Choroid plexus epithelial cell (primary cell): ENCODE data around the gene OMD.

Source experiments
- DNase-seq: peaks from one replicate; pipeline ENCODE4 v3.0.0-alpha.2; 2010; ENCODE audit warnings: low read depth
- H3K4me3 ChIP-seq: 2 replicates; pipeline ENCODE4 v1.5.1; 2011; ENCODE audit warnings: low read depth, mild to moderate bottlenecking, control low read depth, low read length, moderate library complexity
- CTCF ChIP-seq: conservative IDR thresholded peaks from 2 replicates; pipeline ENCODE4 v1.5.1; 2011; ENCODE audit warnings: low read depth, mild to moderate bottlenecking, control low read depth, inconsistent platforms, low read length, moderate library complexity

The OMD gene

GRCh38 chr9:92432972-92433548, 8.8 kb upstream of the OMD start:
- no peak for DNase-seq
- no peak overlapping the region for H3K4me3 ChIP-seq
- no peak for TF ChIP-seq CTCF

- H3K4me3 ChIP-seq: no peak overlapping the region
- no peak for DNase-seq
- TF ChIP-seq CTCF: no peak
Measured at GRCh38 chr9:92432350-92432749, 8.1 kb upstream of the OMD start.

GRCh38 chr9:92429836-92430235, 5.6 kb upstream of the OMD start:
- no peak for DNase-seq
- TF ChIP-seq CTCF: no peak
- no peak overlapping the region for H3K4me3 ChIP-seq

- DNase-seq: no peak
Measured at GRCh38 chr9:92426501-92427145, 2.4 kb upstream of the OMD start.

GRCh38 chr9:92425474-92425873, 1.2 kb upstream of the OMD start:
- H3K4me3 ChIP-seq: no peak overlapping the region
- no peak for TF ChIP-seq CTCF
- peak; percentile 15 for DNase-seq

More at GRCh38 chr9:92426501-92427145, 2.4 kb upstream of the OMD start:
- no peak for TF ChIP-seq CTCF
- no peak overlapping the region for H3K4me3 ChIP-seq

GRCh38 chr9:92423612-92424011, 659 bp downstream of the OMD start:
- no peak for DNase-seq
- no peak overlapping the region for H3K4me3 ChIP-seq
- TF ChIP-seq CTCF: no peak
